HG02943 (cell line): ENCODE results near the gene ALDH5A1.

Source experiments
- ATAC-seq: cut with Tn5 transposase; IDR thresholded peaks from one replicate; pipeline ENCODE4 v1.9.1; 2021; ENCODE audit warnings: mild to moderate bottlenecking, low read depth, moderate library complexity; ENCODE audit not compliant: unreplicated experiment

Gene ALDH5A1

GRCh38 chr6:24494821-24495795 lies at the start of gene ALDH5A1:
ALDH5A1 (plus strand) TSS chr6:24494969; CDS start chr6:24494997, 28 bp downstream.
- ATAC-seq = peak; percentile 65

GRCh38 chr6:24445704-24446103 lies 49.1 kb upstream of the ALDH5A1 start:
- ATAC-seq = no peak

GRCh38 chr6:24446670-24447069 lies 48.1 kb upstream of the ALDH5A1 start:
- ATAC-seq = no peak

GRCh38 chr6:24448396-24448795 lies 46.4 kb upstream of the ALDH5A1 start:
- ATAC-seq = no peak

GRCh38 chr6:24448828-24449525 lies 45.8 kb upstream of the ALDH5A1 start:
- ATAC-seq = no peak

GRCh38 chr6:24451581-24452388 lies 43.0 kb upstream of the ALDH5A1 start:
- ATAC-seq = no peak

GRCh38 chr6:24453921-24454320 lies 40.8 kb upstream of the ALDH5A1 start:
- ATAC-seq = no peak

GRCh38 chr6:24454452-24454851 lies 40.3 kb upstream of the ALDH5A1 start:
- ATAC-seq = no peak

- no peak for ATAC-seq
Observed at GRCh38 chr6:24455061-24455460, 39.7 kb upstream of the ALDH5A1 start.

GRCh38 chr6:24458134-24458533 lies 36.6 kb upstream of the ALDH5A1 start:
- no peak for ATAC-seq

GRCh38 chr6:24458941-24459340 lies 35.8 kb upstream of the ALDH5A1 start:
- ATAC-seq = no peak

GRCh38 chr6:24460966-24461365 lies 33.8 kb upstream of the ALDH5A1 start:
- ATAC-seq = no peak

GRCh38 chr6:24464253-24465038 lies 30.3 kb upstream of the ALDH5A1 start:
- ATAC-seq = no peak

- ATAC-seq = no peak
Observed at GRCh38 chr6:24469811-24470210, 25.0 kb upstream of the ALDH5A1 start.

GRCh38 chr6:24472181-24472580 lies 22.6 kb upstream of the ALDH5A1 start:
- ATAC-seq = no peak

- ATAC-seq = no peak
Observed at GRCh38 chr6:24476631-24477030, 18.1 kb upstream of the ALDH5A1 start.

GRCh38 chr6:24477070-24477469 lies 17.7 kb upstream of the ALDH5A1 start:
- no peak for ATAC-seq

GRCh38 chr6:24478903-24479302 lies 15.9 kb upstream of the ALDH5A1 start:
- no peak for ATAC-seq

GRCh38 chr6:24480705-24481104 lies 14.1 kb upstream of the ALDH5A1 start:
- ATAC-seq = no peak

- ATAC-seq = no peak
Observed at GRCh38 chr6:24481449-24481848, 13.3 kb upstream of the ALDH5A1 start.
